GM21515 (cell line): ENCODE measurements around the gene DYNC1I1.
"Not testable (repeated sequence)": the region's sequence is repeated elsewhere in the genome, so short reads cannot be mapped to it uniquely, and the experiment has no call there.

Experiments
- ATAC-seq: cut with Tn5 transposase; IDR thresholded peaks from one replicate; pipeline ENCODE4 v1.9.1; 2021; ENCODE audit not compliant: unreplicated experiment

The DYNC1I1 gene

DNA sequence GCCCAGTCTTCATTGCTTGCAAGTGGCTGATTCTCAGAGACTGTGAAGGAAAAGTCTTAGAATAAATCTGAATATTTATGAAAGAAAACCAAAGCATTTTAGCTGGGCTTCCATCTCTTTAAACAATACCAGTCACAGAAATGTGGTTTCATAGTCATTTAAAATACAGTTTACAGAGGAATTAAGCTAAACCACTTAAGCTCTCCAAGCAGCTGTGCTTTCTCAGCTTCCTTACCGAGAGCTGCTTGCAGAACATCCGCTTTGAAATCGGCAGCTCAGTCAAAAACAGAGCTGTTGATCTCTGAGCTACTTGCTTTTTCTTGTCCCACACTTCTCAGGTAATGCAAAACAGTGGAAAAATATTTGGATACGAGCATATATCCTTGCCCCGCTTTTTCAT, 134.5 kb downstream of the DYNC1I1 start:
- no peak for ATAC-seq

DNA sequence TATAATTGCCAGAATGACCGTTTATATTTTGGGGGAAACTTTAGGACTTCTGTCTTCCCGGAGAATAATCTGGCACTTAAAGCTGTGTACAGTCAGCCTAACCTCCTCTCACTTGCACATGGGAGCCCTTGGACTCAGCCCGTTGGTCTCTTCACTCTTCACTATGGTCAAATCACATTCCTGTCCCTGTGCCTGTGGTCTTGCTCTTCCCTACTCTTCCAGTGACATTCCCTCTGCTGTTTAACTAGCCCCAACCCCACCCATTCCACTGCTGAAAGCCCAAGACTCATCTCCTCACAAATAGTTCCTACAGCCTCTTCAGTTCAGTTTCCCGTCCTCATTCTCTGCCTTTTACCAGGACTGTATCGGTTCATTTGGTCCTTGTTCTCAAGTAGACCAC, 135.0 kb downstream of the DYNC1I1 start:
- no peak for ATAC-seq

DNA sequence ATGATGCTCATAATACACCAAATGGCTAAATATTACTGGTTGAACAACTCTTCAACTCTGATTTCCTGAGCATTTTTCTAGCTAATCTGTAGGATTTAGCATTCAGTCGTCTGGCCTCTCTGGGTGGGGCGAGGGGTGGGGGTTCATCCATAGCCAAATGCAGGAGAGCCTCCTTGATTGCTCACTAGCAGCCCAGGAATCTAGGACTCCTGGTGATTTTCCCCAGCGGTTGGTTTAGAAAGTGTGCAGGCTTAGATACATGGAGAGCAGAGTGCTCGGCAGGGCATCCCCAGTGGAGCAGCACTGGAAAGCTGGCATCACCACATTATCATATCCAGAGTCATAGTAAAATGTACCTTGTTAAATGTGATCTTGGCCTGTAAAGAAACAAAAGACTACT, 136.1 kb downstream of the DYNC1I1 start:
- no peak for ATAC-seq

- no peak for ATAC-seq
These were observed 138.0 kb downstream of the DYNC1I1 start for GRCh38 chr7:95910341-95910740.

- ATAC-seq: no peak
These were observed 143.4 kb downstream of the DYNC1I1 start for GRCh38 chr7:95915731-95916130.

DNA sequence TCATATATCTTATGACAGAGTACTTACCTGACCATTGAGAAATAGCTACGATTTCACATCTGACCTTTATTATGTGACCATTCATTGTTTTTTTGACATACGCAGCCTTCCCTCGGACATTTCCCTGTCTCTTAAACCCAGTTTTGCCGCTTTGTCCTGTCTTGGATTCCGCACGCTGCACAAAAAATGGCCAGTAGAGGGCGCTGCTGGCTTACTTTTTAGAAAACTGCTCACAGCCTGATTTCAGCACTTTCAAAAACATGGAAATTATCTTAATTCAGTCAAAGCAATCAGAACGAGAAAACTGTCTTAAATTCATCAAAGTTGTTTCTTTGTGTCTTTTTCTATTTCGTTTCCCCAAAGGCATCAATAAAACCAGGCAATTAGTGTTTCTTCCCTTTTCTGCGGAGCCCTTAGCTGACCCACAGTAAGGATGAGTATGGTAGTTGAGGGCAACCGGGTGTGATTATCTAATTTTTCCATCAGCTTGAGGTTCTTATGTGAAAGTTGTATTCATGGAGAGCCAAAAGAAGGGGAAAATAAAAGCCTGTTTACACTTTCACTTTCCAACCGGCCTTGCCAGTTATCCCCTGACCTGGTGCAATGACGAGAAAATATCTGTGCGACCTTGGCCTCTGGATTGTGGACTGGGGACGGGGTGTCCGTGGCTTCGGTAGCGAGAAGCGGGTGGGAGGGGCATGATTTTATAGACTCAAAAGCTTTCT, 144.4 kb downstream of the DYNC1I1 start:
- peak; percentile 74 for ATAC-seq

DNA sequence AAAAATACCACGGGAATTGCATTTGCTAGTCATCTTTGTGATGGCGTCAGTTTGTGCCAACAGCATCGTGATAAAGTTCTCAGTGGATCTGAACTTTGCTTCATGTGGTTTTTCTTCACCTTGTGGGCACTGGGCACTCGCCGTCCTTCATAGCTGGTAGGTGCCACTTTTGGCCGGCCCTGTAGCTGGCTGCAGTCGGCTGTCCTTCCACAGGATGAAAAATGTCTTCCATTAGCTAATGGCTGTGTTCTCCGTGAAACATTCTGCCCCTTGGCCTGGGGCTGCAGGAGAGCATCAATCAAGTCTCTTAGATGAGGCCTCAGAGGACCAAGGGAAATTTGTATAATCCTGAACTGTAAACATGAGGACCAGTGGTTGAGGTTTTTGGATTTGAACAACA, 145.3 kb downstream of the DYNC1I1 start:
- no peak for ATAC-seq

- no peak for ATAC-seq
These were observed 147.2 kb downstream of the DYNC1I1 start for GRCh38 chr7:95919556-95919955.

DNA sequence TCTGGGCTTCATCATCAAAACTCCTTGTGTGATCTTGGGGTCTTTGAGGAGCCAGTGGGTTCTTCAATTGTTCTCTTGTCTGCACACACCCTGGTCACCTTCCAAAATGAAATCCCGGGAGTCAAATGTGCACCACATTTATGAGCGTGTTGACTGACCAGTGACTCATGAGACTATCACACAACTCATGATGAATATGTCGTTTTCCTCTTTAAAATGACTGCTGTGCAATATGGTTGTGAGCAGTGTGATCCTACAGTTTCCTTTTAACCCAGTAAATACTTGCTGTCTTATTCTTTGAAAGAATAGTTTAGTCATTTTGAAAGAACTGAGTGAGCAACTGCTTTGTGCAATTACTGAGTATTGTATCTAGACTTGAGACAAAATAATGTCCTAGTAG, 149.2 kb downstream of the DYNC1I1 start:
- ATAC-seq: no peak

- ATAC-seq: no peak
These were observed 149.8 kb downstream of the DYNC1I1 start for GRCh38 chr7:95922191-95922590.

- no peak for ATAC-seq
These were observed 152.9 kb downstream of the DYNC1I1 start for GRCh38 chr7:95925236-95925635.

- ATAC-seq: no peak
These were observed 153.6 kb downstream of the DYNC1I1 start for GRCh38 chr7:95925971-95926370.

DNA sequence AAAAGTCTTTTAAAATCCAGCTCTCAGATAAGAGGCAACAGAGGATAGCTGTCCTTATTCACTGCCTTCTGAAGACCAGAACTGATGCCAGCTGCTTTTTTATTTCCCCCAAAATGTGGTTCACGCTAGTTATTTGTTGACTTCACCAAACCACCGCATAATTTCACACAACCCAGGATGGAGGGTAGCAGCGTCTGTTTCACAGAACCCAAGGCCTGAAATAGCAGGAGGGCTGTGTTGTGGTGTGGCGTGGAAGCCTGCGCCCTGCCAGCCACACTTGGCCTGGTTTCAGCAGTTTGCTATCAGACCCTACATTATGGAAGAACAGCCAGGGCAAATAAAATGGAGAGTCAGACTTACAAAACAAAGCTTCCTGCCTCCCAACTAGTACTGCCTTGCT, 155.4 kb downstream of the DYNC1I1 start:
- ATAC-seq: no peak

DNA sequence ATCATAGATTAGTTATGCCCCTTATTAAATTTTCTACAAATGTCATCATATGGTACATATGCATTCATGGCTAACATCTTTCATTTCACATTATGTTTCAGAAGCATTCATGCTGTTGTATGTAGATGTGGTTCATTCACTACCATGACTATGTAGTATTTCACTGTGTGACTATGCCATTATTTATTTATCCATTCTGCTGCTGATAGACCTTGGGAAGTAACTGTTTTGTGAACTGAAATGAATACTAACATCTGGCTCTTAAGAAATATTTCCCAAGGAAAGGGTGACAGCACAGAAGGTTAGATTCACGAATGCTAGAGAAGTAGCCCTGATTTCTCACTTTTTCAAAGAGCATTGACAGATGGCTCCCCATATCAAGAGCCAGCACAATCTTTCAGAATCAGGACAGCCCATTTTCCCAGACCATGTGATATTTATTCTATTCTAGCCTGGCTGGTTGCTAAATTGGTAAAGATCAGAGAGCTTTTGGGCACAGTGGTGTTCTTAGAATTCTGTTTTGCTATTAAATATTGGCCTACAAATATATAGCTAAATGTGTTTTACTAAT, 157.4 kb downstream of the DYNC1I1 start:
- ATAC-seq: no peak

DNA sequence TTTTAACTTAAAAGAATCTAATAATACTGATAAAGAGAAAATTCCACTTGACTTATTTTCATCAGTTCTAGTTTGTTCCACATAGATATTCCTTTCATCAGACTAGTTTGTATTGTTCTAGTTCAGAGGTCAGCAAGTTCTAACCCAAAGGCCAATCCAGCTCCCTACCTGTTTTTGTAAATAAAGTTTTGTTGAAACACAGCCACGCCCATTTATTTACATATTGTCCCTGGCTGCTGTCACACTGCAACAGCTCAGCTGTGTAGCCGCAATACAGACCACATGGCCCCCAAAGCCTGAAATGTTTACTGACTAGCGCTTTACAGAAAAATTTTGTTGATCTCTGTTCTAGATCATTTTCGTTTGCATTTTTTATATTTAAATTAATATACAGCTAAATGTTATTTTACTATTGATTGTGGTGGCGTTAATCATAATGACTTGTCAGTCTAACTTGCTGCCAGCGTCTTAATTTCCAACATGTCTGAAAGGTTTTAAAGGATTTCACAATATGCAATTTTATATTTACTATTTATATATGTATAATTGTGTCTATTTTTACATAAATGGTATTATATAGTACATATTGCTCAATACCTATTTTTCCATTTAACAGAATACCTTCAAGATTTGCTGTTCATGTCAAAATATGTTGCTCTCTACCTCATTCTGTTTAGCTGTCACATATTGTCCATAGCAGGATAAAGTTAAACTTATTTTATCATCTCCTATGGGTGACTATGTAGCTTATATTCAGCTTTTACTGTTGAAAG, 159.3 kb downstream of the DYNC1I1 start:
- ATAC-seq: no peak

DNA sequence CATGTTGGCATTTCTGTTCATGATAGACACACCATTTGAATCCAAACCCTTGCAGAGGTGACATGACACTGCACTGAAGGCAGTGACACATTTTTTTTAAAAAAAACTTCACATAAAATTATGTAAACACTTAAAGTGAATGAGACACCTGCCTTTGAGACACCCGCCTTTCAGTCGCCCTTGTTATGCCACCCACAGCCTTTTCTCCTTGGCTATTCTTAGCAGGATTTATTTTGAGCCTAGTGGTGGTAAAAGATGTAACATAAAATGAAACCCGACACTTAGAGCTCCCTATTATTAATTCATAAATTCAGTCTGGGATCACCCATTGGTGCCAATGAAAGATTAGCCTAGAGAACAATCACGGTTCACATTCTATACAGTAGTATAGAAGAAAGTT, 161.3 kb downstream of the DYNC1I1 start:
- no peak for ATAC-seq

DNA sequence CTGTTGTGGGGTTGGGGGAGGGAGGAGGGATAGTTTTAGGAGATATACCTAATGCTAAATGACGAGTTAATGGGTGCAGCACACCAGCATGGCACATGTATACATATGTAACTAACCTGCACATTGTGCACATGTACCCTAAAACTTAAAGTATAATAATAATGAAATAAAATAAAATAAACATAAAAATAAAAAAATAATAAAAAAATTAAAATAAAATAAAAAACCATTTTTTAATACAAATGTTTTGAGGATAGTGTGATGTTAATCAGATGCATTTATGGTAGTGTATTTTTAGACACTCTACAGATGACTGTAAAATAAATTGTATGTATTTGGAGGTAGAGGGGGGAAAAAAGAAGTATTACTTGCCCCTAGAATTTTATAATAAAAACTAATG, 172.5 kb downstream of the DYNC1I1 start:
- not testable (repeated sequence) for ATAC-seq

GRCh38 chr7:95950698-95951097, 178.3 kb downstream of the DYNC1I1 start:
- no peak for ATAC-seq

DNA sequence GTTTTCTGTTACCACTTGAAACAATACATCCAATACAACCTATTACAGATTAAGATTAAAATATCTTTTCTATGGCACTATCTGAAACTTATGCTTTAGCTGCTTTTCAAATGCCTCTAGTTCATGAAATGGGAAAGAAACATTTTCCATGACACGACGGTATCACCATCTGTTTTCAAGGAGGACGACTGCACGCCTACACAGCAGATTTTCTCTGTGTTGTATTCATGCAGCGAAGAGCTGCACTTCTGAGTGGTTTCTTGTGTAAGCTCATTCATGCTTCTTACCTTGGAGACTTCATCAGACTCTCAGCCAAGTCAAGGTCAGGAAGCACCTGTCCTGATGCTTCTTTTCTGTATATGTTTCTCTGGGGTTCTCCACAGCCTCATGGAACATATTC, 179.2 kb downstream of the DYNC1I1 start:
- ATAC-seq: no peak

GRCh38 chr7:95951997-95952795, 179.8 kb downstream of the DYNC1I1 start:
- no peak for ATAC-seq

- no peak for ATAC-seq
These were observed 180.5 kb downstream of the DYNC1I1 start for GRCh38 chr7:95952851-95953250.
